Kidney (tissue), 14 donors: Measurements from ENCODE around the gene LILRB4. TPM values are rescaled to one million over a fixed set of nuclear protein-coding genes. Genes with fewer than 3 reads are reported as not detected.
"Not testable (repeated sequence)": the region's sequence is repeated elsewhere in the genome, so short reads cannot be mapped to it uniquely, and the experiment has no call there.

Experiments
- DNase-seq, 5 donors: peaks; one replicate each; pipeline ENCODE4 v3.0.0-alpha.2; 2013 to 2020
- FAIRE-seq: peaks from 2 replicates; lab custom pipeline; 2012; peaks lifted over from hg19 to GRCh38; lab: Jason Lieb, UNC
- H3K27ac ChIP-seq, 2 donors: one replicate each; pipeline ENCODE4 v1.7.0; 2013; ENCODE audit warnings: low read depth in 2 of 2, low read length in 2 of 2, inconsistent platforms in 1 of 2
- H3K27me3 ChIP-seq: one replicate; pipeline ENCODE4 v1.7.1; 2013; ENCODE audit warnings: low read length, inconsistent platforms; ENCODE audit not compliant: control insufficient read depth, insufficient read depth
- H3K36me3 ChIP-seq, 3 donors: one replicate each; pipeline versions ENCODE4 v1.7.0 to v1.7.1; 2013; ENCODE audit warnings: low read length in 3 of 3, control low read depth in 1 of 3, inconsistent platforms in 1 of 3; ENCODE audit not compliant: insufficient read depth in 3 of 3, control insufficient read depth in 2 of 3
- H3K4me1 ChIP-seq, 3 donors: one replicate each; pipeline versions ENCODE4 v1.7.0 to v1.7.1; 2013; ENCODE audit warnings: low read length in 3 of 3, inconsistent platforms in 1 of 3, low read depth in 1 of 3; ENCODE audit not compliant: control insufficient read depth in 2 of 3, insufficient read depth in 2 of 3
- H3K4me3 ChIP-seq, 3 donors: one replicate each; pipeline versions ENCODE4 v1.7.0 to v1.8.1; 2013; ENCODE audit warnings: low read length in 3 of 3, control low read depth in 1 of 3, inconsistent platforms in 1 of 3
- H3K9ac ChIP-seq, 3 donors: one replicate each; pipeline versions ENCODE4 v1.7.0 to v1.7.1; 2013; ENCODE audit warnings: low read length in 3 of 3, control low read depth in 1 of 3, inconsistent platforms in 1 of 3
- H3K9me3 ChIP-seq, 3 donors: one replicate each; pipeline versions ENCODE4 v1.7.0 to v1.7.1; 2013; ENCODE audit warnings: low read length in 3 of 3, control low read depth in 1 of 3, inconsistent platforms in 1 of 3; ENCODE audit not compliant: control insufficient read depth in 2 of 3, insufficient read depth in 1 of 3
- intact Hi-C: fragments of 100-400 bp; cut with DNase I; formaldehyde crosslinking; loops from one replicate; pipeline ENCODE4 v1.11.1; 2022
- microRNA-seq: library from miRNA; unstranded; fragments of <30 nt; microRNA quantifications from one replicate; pipeline ENCODE4 v1.2.0, GENCODE V29; 2020
- polyA plus RNA-seq: library from polyadenylated mRNA; stranded (reverse); fragments of 350-450 nt; fragmentation: Illumina TruSeq; extraction: RNeasy Lipid Tissue Mini Kit (QIAGEN cat#74804); gene quantifications from one replicate; pipeline ENCODE4 v1.2.3, GENCODE V29; 2014; ENCODE audit warnings: low read depth, low replicate concordance; ENCODE audit not compliant: insufficient read depth
- total RNA-seq: library from RNA; stranded (reverse); fragmentation: NEBNext Ultra II Directional; extraction: Animal tissue kit (Norgen Biotek cat#: 25700); gene quantifications from one replicate; pipeline ENCODE4 v1.2.1, GENCODE V29; 2021
- TF ChIP-seq, protein P1 (sequence below): IDR thresholded peaks from 3 replicates; pipeline ENCODE4 v1.5.1; 2012; ENCODE audit warnings: mild to moderate bottlenecking, moderate library complexity, borderline replicate concordance; ENCODE audit not compliant: insufficient read depth; ENCODE audit errors: extremely low read depth
- donor health status: control.
- donor health status: control.
- donor health status: control.
- donor health status: control.
- donor health status: control.
- donor health status: DM: yes; HTN: yes; CAD: no.
- donor health status: Normal renal cell carcinoma (clear cell type).

The LILRB4 gene
- total and polyA plus RNA-seq, 2 donors from 2014 or later: 1.8 to 9.9 TPM

DNA sequence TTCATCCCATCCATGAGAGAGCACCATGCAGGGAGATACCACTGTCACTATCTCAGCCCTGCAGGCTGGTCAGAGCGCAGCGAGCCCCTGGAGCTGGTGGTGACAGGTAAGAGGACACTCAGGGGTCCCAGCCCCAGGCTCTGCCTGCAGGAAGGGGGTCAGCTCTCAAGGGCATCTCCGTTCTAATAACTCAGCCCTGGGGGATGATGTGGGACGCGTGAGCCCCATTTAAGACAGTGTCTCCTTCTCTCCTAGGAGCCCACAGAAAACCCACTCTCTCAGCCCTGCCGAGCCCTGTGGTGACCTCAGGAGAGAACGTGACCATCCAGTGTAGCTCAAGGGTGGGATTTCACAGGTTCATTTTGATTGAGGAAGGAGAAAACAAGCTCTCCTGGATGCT lies 46.0 kb downstream of the LILRB4 start:
- Histone ChIP-seq H3K4me1 (no peaks in the 10 kb centered on the region), H3K36me3 (no peaks in the 10 kb centered on the region), H3K9me3 (no peaks in the 10 kb centered on the region), H3K27me3 (no peaks in the 10 kb centered on the region), H3K27ac (no peak overlapping the region), H3K4me3 (no peak overlapping the region), H3K9ac (no peak overlapping the region)
- no peak for DNase-seq
- TF ChIP-seq, protein P1, sequence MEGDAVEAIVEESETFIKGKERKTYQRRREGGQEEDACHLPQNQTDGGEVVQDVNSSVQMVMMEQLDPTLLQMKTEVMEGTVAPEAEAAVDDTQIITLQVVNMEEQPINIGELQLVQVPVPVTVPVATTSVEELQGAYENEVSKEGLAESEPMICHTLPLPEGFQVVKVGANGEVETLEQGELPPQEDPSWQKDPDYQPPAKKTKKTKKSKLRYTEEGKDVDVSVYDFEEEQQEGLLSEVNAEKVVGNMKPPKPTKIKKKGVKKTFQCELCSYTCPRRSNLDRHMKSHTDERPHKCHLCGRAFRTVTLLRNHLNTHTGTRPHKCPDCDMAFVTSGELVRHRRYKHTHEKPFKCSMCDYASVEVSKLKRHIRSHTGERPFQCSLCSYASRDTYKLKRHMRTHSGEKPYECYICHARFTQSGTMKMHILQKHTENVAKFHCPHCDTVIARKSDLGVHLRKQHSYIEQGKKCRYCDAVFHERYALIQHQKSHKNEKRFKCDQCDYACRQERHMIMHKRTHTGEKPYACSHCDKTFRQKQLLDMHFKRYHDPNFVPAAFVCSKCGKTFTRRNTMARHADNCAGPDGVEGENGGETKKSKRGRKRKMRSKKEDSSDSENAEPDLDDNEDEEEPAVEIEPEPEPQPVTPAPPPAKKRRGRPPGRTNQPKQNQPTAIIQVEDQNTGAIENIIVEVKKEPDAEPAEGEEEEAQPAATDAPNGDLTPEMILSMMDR: no peak
- intact Hi-C loops: no loop called here
- no peak for FAIRE-seq

DNA sequence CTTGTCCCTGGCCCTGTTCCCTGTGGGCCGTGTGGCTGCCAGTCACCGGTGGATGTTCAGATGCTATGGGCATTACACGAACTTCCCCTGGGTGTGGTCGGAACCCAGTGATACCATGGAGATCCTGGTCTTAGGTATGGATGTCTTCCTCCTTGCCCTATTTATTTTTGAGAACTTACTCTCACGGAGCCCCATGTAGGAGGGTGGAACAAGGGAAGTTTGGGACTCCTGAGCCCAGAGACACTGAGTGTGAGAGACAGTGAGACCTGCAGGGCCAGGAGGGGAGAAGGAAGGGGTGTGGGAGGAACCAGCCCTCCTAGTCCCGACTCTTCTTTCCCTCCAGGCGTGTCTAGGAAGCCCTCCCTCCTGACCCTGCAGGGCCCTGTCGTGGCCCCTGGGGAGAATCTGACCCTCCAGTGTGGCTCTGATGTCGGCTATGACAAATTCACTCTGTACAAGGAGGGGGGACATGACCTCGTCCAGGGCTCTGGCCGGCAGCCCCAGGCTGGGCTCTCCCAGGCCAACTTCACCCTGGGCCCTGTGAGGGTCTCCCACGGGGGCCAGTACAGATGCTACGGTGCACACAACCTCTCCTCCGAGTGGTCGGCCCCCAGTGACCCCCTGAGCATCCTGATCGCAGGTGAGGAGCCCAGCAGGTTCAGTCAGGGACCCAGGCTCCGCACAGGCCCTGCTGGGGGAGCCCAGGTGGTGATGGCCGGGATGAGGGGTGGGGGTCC lies 46.6 kb downstream of the LILRB4 start:
- DNase-seq (no peak), FAIRE-seq (no peak)
- no peaks in the 10 kb centered on the region for H3K27me3 ChIP-seq
- no peaks in the 10 kb centered on the region for H3K36me3 ChIP-seq
- H3K9ac ChIP-seq: no peak overlapping the region
- intact Hi-C loops: no loop called here
- no peaks in the 10 kb centered on the region for H3K4me1 ChIP-seq
- no peak overlapping the region for H3K27ac ChIP-seq
- no peak overlapping the region for H3K4me3 ChIP-seq
- TF ChIP-seq, protein P1: no peak
- H3K9me3 ChIP-seq: no peaks in the 10 kb centered on the region

DNA sequence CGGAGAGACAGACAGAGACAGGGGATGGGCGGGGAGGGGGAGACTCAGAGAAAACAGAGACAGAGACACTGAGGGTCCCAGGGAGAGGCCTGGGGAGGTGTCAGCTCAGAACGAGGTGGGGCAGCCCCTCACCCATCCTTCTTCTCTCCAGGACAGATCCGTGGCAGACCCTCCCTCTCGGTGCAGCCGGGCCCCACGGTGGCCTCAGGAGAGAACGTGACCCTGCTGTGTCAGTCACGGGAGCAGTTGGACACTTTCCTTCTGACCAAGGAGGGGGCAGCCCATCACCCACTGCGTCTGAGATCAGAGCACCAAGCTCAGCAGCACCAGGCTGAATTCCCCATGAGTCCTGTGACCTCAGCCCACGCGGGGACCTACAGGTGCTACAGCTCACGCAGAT lies 47.2 kb downstream of the LILRB4 start:
- FAIRE-seq, H3K4me1 ChIP-seq, H3K27me3 ChIP-seq, intact Hi-C loops, H3K36me3 ChIP-seq, DNase-seq, H3K4me3 ChIP-seq, H3K9me3 ChIP-seq, H3K9ac ChIP-seq, H3K27ac ChIP-seq: not testable (repeated sequence)

Small RNA genes lying within 50 kb of the gene (microRNA-seq; reads per million reads assigned to microRNA genes)
- not detected for gene MIR8061

Other genes starting within 250 kb of the LILRB4 start
- gene TTYH1, start 247.5 kb upstream of the LILRB4 start, total RNA-seq: 1.5 TPM
- gene TTYH1, start 247.5 kb upstream of the LILRB4 start, polyA plus RNA-seq: 1.9 TPM
- 208 TPM for gene LENG8, start 213.8 kb upstream of the LILRB4 start, total RNA-seq
- 48.6 TPM for gene LENG8, start 213.8 kb upstream of the LILRB4 start, polyA plus RNA-seq
- gene LENG9, start 199.2 kb upstream of the LILRB4 start, total RNA-seq: 6.8 TPM
- 2.0 TPM for gene LENG9, start 199.2 kb upstream of the LILRB4 start, polyA plus RNA-seq
- gene CDC42EP5, start 189.7 kb upstream of the LILRB4 start, total RNA-seq: 29.9 TPM
- gene CDC42EP5, start 189.7 kb upstream of the LILRB4 start, polyA plus RNA-seq: 19.3 TPM
- not detected for gene LAIR2, start 160.2 kb upstream of the LILRB4 start, total RNA-seq
- not detected for gene LAIR2, start 160.2 kb upstream of the LILRB4 start, polyA plus RNA-seq
- 4.2 TPM for gene LILRA2, start 89.2 kb upstream of the LILRB4 start, total RNA-seq
- 2.1 TPM for gene LILRA2, start 89.2 kb upstream of the LILRB4 start, polyA plus RNA-seq
- 2.2 TPM for gene LILRA1, start 69.4 kb upstream of the LILRB4 start, total RNA-seq
- gene LILRA1, start 69.4 kb upstream of the LILRB4 start, polyA plus RNA-seq: 0.43 TPM
- 10.9 TPM for gene LILRB1, start 32.5 kb upstream of the LILRB4 start, total RNA-seq
- gene LILRB1, start 32.5 kb upstream of the LILRB4 start, polyA plus RNA-seq: 0.41 TPM
- not detected for gene KIR3DL3, start 61.5 kb downstream of the LILRB4 start, total RNA-seq
- gene KIR3DL3, start 61.5 kb downstream of the LILRB4 start, polyA plus RNA-seq: not detected
- gene KIR2DL3, start 75.5 kb downstream of the LILRB4 start, total RNA-seq: 0.25 TPM
- gene KIR2DL3, start 75.5 kb downstream of the LILRB4 start, polyA plus RNA-seq: not detected
- 0.25 TPM for gene KIR2DL1, start 106.8 kb downstream of the LILRB4 start, total RNA-seq
- not detected for gene KIR2DL1, start 106.8 kb downstream of the LILRB4 start, polyA plus RNA-seq
- gene KIR2DL4, start 140.6 kb downstream of the LILRB4 start, total RNA-seq: 0.25 TPM
- gene KIR2DL4, start 140.6 kb downstream of the LILRB4 start, polyA plus RNA-seq: not detected
- 0.25 TPM for gene KIR3DL1, start 153.5 kb downstream of the LILRB4 start, total RNA-seq
- not detected for gene KIR3DL1, start 153.5 kb downstream of the LILRB4 start, polyA plus RNA-seq
- not detected for gene KIR2DS4, start 169.7 kb downstream of the LILRB4 start, total RNA-seq
- not detected for gene KIR2DS4, start 169.7 kb downstream of the LILRB4 start, polyA plus RNA-seq
- gene KIR3DL2, start 187.5 kb downstream of the LILRB4 start, total RNA-seq: 0.13 TPM
- not detected for gene KIR3DL2, start 187.5 kb downstream of the LILRB4 start, polyA plus RNA-seq
- 1.8 TPM for gene FCAR, start 211.2 kb downstream of the LILRB4 start, total RNA-seq
- gene FCAR, start 211.2 kb downstream of the LILRB4 start, polyA plus RNA-seq: not detected
- gene NCR1, start 243.2 kb downstream of the LILRB4 start, total RNA-seq: 0.91 TPM
- not detected for gene NCR1, start 243.2 kb downstream of the LILRB4 start, polyA plus RNA-seq